Measurements from ENCODE around the gene BMP5. TPM values are rescaled to one million over a fixed set of nuclear protein-coding genes. Genes with fewer than 3 reads are reported as not detected.

BMP5 gene
- total and polyA plus RNA-seq, 4 donors: 0.42 to 0.92 (median 0.65) TPM

DNA sequence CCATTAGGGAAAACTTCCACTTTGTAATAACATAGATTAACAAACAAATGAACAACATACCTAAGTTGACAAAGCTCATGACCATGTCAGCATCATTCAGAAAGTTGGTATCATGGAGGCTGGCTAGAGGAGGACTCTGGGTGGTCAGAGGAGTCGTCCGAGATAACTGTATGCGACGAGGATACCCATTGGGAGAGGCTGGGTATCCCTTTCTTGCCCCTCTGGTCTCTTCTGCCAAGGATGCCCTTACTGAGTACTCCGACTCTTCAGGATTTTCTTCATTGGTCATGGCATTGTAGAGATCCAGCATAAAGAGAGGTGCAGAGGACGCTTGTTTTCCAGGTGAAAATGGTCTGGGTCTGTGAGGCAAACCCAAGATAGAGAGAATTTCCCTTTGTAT, 1.1 kb downstream of the BMP5 start (continued):
- TF ChIP-seq FOXA2 (IDR thresholded peaks at IDR 0.05) (no peak), ZBTB33 (IDR thresholded peaks at IDR 0.05) (no peak), HNF4G (IDR thresholded peaks at IDR 0.05) (no peak), YY1 (IDR thresholded peaks at IDR 0.05) (no peak)

GRCh38 chr6:55872866-55873265, 2.5 kb downstream of the BMP5 start:
- 69% methylated on average over 3 of the region's 3 CpGs for WGBS
- Histone ChIP-seq H3K36me3 (ENCODE audit: control insufficient read depth in 4 of 4, insufficient read depth in 3 of 4, low read depth in 1 of 4, low read length in 3 of 4) (no peaks in the 10 kb centered on the region), H3K27ac (ENCODE audit: low read depth in 1 of 2, low read length in 2 of 2) (no peak overlapping the region), H3K9ac (ENCODE audit: low read depth in 1 of 2, low read length in 2 of 2) (no peak overlapping the region), H3K27me3 (ENCODE audit: control insufficient read depth in 4 of 4, insufficient read depth in 4 of 4, low read length in 3 of 4) (no peaks in the 10 kb centered on the region), H3K9me3 (ENCODE audit: control insufficient read depth in 4 of 4, low read length in 3 of 4) (no peaks in the 10 kb centered on the region), H3K4me1 (ENCODE audit: control insufficient read depth in 4 of 4, insufficient read depth in 4 of 4, low read length in 3 of 4) (no peaks in the 10 kb centered on the region), H3K4me3 (ENCODE audit: low read depth in 1 of 3, low read length in 3 of 3) (no peak overlapping the region)
- TF ChIP-seq NR2F2 (IDR thresholded peaks at IDR 0.05): no peak
- TF ChIP-seq MAX (IDR thresholded peaks at IDR 0.05): no peak
- TF ChIP-seq RXRA (IDR thresholded peaks at IDR 0.05): no peak
- TF ChIP-seq, protein P1, sequence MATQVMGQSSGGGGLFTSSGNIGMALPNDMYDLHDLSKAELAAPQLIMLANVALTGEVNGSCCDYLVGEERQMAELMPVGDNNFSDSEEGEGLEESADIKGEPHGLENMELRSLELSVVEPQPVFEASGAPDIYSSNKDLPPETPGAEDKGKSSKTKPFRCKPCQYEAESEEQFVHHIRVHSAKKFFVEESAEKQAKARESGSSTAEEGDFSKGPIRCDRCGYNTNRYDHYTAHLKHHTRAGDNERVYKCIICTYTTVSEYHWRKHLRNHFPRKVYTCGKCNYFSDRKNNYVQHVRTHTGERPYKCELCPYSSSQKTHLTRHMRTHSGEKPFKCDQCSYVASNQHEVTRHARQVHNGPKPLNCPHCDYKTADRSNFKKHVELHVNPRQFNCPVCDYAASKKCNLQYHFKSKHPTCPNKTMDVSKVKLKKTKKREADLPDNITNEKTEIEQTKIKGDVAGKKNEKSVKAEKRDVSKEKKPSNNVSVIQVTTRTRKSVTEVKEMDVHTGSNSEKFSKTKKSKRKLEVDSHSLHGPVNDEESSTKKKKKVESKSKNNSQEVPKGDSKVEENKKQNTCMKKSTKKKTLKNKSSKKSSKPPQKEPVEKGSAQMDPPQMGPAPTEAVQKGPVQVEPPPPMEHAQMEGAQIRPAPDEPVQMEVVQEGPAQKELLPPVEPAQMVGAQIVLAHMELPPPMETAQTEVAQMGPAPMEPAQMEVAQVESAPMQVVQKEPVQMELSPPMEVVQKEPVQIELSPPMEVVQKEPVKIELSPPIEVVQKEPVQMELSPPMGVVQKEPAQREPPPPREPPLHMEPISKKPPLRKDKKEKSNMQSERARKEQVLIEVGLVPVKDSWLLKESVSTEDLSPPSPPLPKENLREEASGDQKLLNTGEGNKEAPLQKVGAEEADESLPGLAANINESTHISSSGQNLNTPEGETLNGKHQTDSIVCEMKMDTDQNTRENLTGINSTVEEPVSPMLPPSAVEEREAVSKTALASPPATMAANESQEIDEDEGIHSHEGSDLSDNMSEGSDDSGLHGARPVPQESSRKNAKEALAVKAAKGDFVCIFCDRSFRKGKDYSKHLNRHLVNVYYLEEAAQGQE (IDR thresholded peaks at IDR 0.05): no peak
- TF ChIP-seq FOXA1 (IDR thresholded peaks at IDR 0.05): no peak
- no peak for TF ChIP-seq ZBTB33 (IDR thresholded peaks at IDR 0.05)
- TF ChIP-seq HNF4G (IDR thresholded peaks at IDR 0.05): no peak
- TF ChIP-seq EGR1 (IDR thresholded peaks at IDR 0.05; ENCODE audit: low read depth in 2 of 2): no peak
- TF ChIP-seq GABPA (IDR thresholded peaks at IDR 0.05 in 1 of 2, conservative IDR thresholded peaks at IDR 0.05 in 1 of 2): no peak
- no peak for TF ChIP-seq SP1 (IDR thresholded peaks at IDR 0.05)
- TF ChIP-seq, protein P2, sequence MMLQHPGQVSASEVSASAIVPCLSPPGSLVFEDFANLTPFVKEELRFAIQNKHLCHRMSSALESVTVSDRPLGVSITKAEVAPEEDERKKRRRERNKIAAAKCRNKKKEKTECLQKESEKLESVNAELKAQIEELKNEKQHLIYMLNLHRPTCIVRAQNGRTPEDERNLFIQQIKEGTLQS (IDR thresholded peaks at IDR 0.05): no peak
- no peak for TF ChIP-seq TAF1 (conservative IDR thresholded peaks at IDR 0.05)
- no peak for TF ChIP-seq YY1 (IDR thresholded peaks at IDR 0.05)
- no peak for TF ChIP-seq FOXA2 (IDR thresholded peaks at IDR 0.05)
- no peak for DNase-seq (ENCODE audit: low spot score)

All from liver (tissue), 9 donors.